HepG2 (cell line): ENCODE data around the gene FAM177B. TPM values are rescaled to one million over a fixed set of nuclear protein-coding genes. Genes with fewer than 3 reads are reported as not detected.

Source experiments
- ARID2 ChIP-seq: sonication (generic); formaldehyde crosslinking; IDR thresholded peaks from 2 replicates; pipeline ENCODE4 v1.8.1; 2022; ENCODE audit warnings: mild to moderate bottlenecking, missing genetic modification reagents, borderline replicate concordance
- E2F1 ChIP-seq: sonication (generic); formaldehyde crosslinking; IDR thresholded peaks from 2 replicates; pipeline ENCODE4 v1.5.0; 2020; ENCODE audit warnings: missing genetic modification reagents
- ETS1 ChIP-seq: sonication (generic); formaldehyde crosslinking; IDR thresholded peaks from 2 replicates; pipeline ENCODE4 v1.4.0; 2020; ENCODE audit warnings: missing genetic modification reagents
- KIAA2018 ChIP-seq: sonication (generic); formaldehyde crosslinking; IDR thresholded peaks from 2 replicates; pipeline ENCODE4 v1.5.0; 2020; ENCODE audit warnings: mild to moderate bottlenecking, missing genetic modification reagents, borderline replicate concordance
- PRDM15 ChIP-seq: sonication (generic); formaldehyde crosslinking; IDR thresholded peaks from 2 replicates; pipeline ENCODE4 v1.4.0; 2020; ENCODE audit warnings: missing genetic modification reagents
- SOX13 ChIP-seq, 3 experiments: fragments of 450-650 bp in 1 of 3; sonication (generic) in 1 of 3; formaldehyde crosslinking in 1 of 3; IDR thresholded peaks in 2 of 3; conservative IDR thresholded peaks in 1 of 3; 2 replicates each; pipeline versions ENCODE4 v1.5.0 to v1.6.1; 2016 to 2020; ENCODE audit warnings: antibody characterized with exemption in 1 of 3, mild to moderate bottlenecking in 1 of 3, missing compliant biosample characterization in 1 of 3, missing genetic modification reagents in 1 of 3, moderate library complexity in 1 of 3
- ZNF251 ChIP-seq: sonication (generic); formaldehyde crosslinking; IDR thresholded peaks from 2 replicates; pipeline ENCODE4 v1.9.0; 2021; ENCODE audit warnings: mild to moderate bottlenecking, missing genetic modification reagents
- ZNF33A ChIP-seq: sonication (generic); formaldehyde crosslinking; IDR thresholded peaks from 2 replicates; pipeline ENCODE4 v1.5.1; 2020; ENCODE audit warnings: missing genetic modification reagents, mild to moderate bottlenecking, moderate library complexity, borderline replicate concordance
- ZNF703 ChIP-seq: sonication (generic); formaldehyde crosslinking; IDR thresholded peaks from 2 replicates; pipeline ENCODE4 v1.5.1; 2020; ENCODE audit warnings: missing genetic modification reagents, mild to moderate bottlenecking, moderate library complexity, borderline replicate concordance
- ZNF713 ChIP-seq: sonication (generic); formaldehyde crosslinking; IDR thresholded peaks from 2 replicates; pipeline ENCODE4 v1.4.0; 2020; ENCODE audit warnings: mild to moderate bottlenecking, missing genetic modification reagents
- ZZZ3 ChIP-seq: sonication (generic); formaldehyde crosslinking; IDR thresholded peaks from 2 replicates; pipeline ENCODE4 v1.4.0; 2020; ENCODE audit warnings: missing genetic modification reagents, mild to moderate bottlenecking, borderline replicate concordance
- polyA plus RNA-seq, 8 experiments: library from polyadenylated mRNA; depleted of rRNA in 3 of 8; stranded (reverse) in 7 of 8; unstranded in 1 of 8; fragments of >200 nt; fragmentation: Illumina TruSeq in 4 of 8; extraction: Trizol in 4 of 8; gene quantifications; 2 replicates each; pipeline versions ENCODE4 v1.2.1 to v1.2.3, GENCODE V29; 2011 to 2016; ENCODE audit warnings: low read depth in 4 of 8, missing spikeins in 1 of 8, mixed read lengths in 1 of 8; ENCODE audit not compliant: insufficient read depth in 1 of 8
- total RNA-seq, 5 experiments: library from RNA; depleted of rRNA; stranded (reverse); fragments of >200 nt; fragmentation: Illumina TruSeq; extraction: Trizol; gene quantifications; 2 replicates each; pipeline ENCODE4 v1.2.3, GENCODE V29; 2016; ENCODE audit warnings: low read depth in 1 of 5

The FAM177B gene
- total and polyA plus RNA-seq, 2 of the 13 experiments (the other 11 are each of a cell fraction or from before 2014, with no cell fraction given): 0.05 TPM; not detected in 1

GRCh38 chr1:222713091-222713961 lies 23.7 kb upstream of the FAM177B start (continued):
- TF ChIP-seq ARID2 (CRISPR knock-in tag): no peak
- no peak for TF ChIP-seq ZNF703
- TF ChIP-seq ZZZ3 (CRISPR knock-in tag): no peak; the same call in 1 of the 2 replicates
- no peak for TF ChIP-seq ETS1
- TF ChIP-seq E2F1 (CRISPR knock-in tag): no peak
- no peak for TF ChIP-seq ZNF713
- TF ChIP-seq KIAA2018 (CRISPR knock-in tag): no peak
- no peak for TF ChIP-seq SOX13 (IDR thresholded peaks at IDR 0.05)
- TF ChIP-seq SOX13 (CRISPR knock-in tag; conservative IDR thresholded peaks at IDR 0.05 in 1 of 2, IDR thresholded peaks at IDR 0.05 in 1 of 2): no peak; a peak in 1 of 4 replicates
- TF ChIP-seq PRDM15 (CRISPR knock-in tag): no peak
- no peak for TF ChIP-seq ZNF33A
- no peak for TF ChIP-seq ZNF251 (CRISPR knock-in tag)
